AG04450 (cell line): ENCODE measurements around the gene RGS19. TPM values are rescaled to one million over a fixed set of nuclear protein-coding genes. Genes with fewer than 3 reads are reported as not detected.
"Not testable (repeated sequence)": the region's sequence is repeated elsewhere in the genome, so short reads cannot be mapped to it uniquely, and the experiment has no call there.

Experiments
- CTCF ChIA-PET: fragments of 300-600, 350-600 bp; formaldehyde crosslinking; extraction: SDS; loops from one replicate; lab custom pipeline; 2022; ENCODE audit warnings: antibody characterized with exemption, inconsistent platforms; lab: Charles Lee
- POLR2A ChIA-PET: fragments of 350-600 bp; formaldehyde crosslinking; extraction: SDS; loops from one replicate; lab custom pipeline; 2021; ENCODE audit warnings: antibody characterized with exemption, inconsistent platforms; lab: Yijun Ruan, JAX
- DNase-seq: peaks from one replicate; pipeline ENCODE4 v3.0.0-alpha.2; 2011; ENCODE audit warnings: low read depth, low spot score
- H3K27ac ChIP-seq: one replicate; pipeline ENCODE4 v1.5.1; 2012; ENCODE audit warnings: low read depth, low read length, control low read depth
- H3K27me3 ChIP-seq: one replicate; pipeline ENCODE4 v1.6.0; 2012; ENCODE audit warnings: low read length; ENCODE audit not compliant: control insufficient read depth, insufficient read depth
- H3K4me3 ChIP-seq: 2 replicates; pipeline ENCODE4 v1.5.1; 2011; ENCODE audit warnings: mild to moderate bottlenecking, low read depth, low read length, control low read depth
- H3K9me3 ChIP-seq: 2 replicates; pipeline ENCODE4 v1.5.1; 2012; ENCODE audit warnings: low read length; ENCODE audit not compliant: control insufficient read depth, insufficient read depth
- CTCF ChIP-seq: IDR thresholded peaks from 2 replicates; pipeline ENCODE4 v1.5.1; 2011; ENCODE audit warnings: low read depth, low read length, control low read depth, inconsistent platforms
- polyA plus RNA-seq: library from polyadenylated mRNA; depleted of rRNA; stranded (reverse); fragments of >200 nt; gene quantifications from 2 replicates; pipeline ENCODE4 v1.2.3, GENCODE V29; 2011

Gene RGS19
- polyA plus RNA-seq, 1 experiment: 7.5 TPM

- TF ChIP-seq CTCF: no peak
- H3K27ac ChIP-seq: no peak overlapping the region
- H3K4me3 ChIP-seq: no peak overlapping the region
- H3K27me3 ChIP-seq: peaks cover 23% of the 10 kb centered on the region
- CTCF ChIA-PET: interaction anchor here (0.5 to 3.7 kb wide), 3 partner anchors 81 to 852 kb away, joined by 3 to 31 read pairs (median 5); no protein-coding TSS in a partner anchor
- POLR2A ChIA-PET: interaction anchor here (0.6 kb wide), 1 partner anchor 36 kb away, joined by 3 read pairs; no protein-coding TSS in a partner anchor
- no peak for DNase-seq
- no peaks in the 10 kb centered on the region; the same call in 1 of the 2 replicates for H3K9me3 ChIP-seq
Measured at GRCh38 chr20:64119301-64119680, 40.0 kb upstream of the RGS19 start.

- POLR2A ChIA-PET, H3K9me3 ChIP-seq, DNase-seq, CTCF ChIA-PET, H3K27ac ChIP-seq, H3K4me3 ChIP-seq: not testable (repeated sequence)
- peaks cover 21% of the 10 kb centered on the region for H3K27me3 ChIP-seq
Measured at GRCh38 chr20:64117432-64117777, 38.1 kb upstream of the RGS19 start.

- POLR2A ChIA-PET: no interaction called here
- peaks cover 19% of the 10 kb centered on the region for H3K27me3 ChIP-seq
- no peak for DNase-seq
- CTCF ChIA-PET: interaction anchor here (0.6 kb wide), 1 partner anchor 14 kb away, joined by 3 read pairs; no protein-coding TSS in a partner anchor
- no peaks in the 10 kb centered on the region; the same call in 1 of the 2 replicates for H3K9me3 ChIP-seq
- no peak overlapping the region for H3K27ac ChIP-seq
- no peak overlapping the region for H3K4me3 ChIP-seq
- no peak for TF ChIP-seq CTCF
Measured at GRCh38 chr20:64116541-64117431, 37.5 kb upstream of the RGS19 start.

- Histone ChIP-seq H3K27me3 (peaks cover 13% of the 10 kb centered on the region), H3K4me3 (no peak overlapping the region), H3K27ac (no peak overlapping the region), H3K9me3 (no peaks in the 10 kb centered on the region; the same call in 1 of the 2 replicates)
- no peak for DNase-seq
- ChIA-PET CTCF (no interaction called here), POLR2A (no interaction called here)
- TF ChIP-seq CTCF: no peak
Measured at GRCh38 chr20:64116016-64116415, 36.7 kb upstream of the RGS19 start.

GRCh38 chr20:64115171-64115911 is 36.0 kb upstream of the RGS19 start:
- DNase-seq: no peak
- CTCF ChIA-PET: no interaction called here
- H3K9me3 ChIP-seq: no peaks in the 10 kb centered on the region; the same call in 1 of the 2 replicates
- no peak overlapping the region for H3K27ac ChIP-seq
- TF ChIP-seq CTCF: no peak
- POLR2A ChIA-PET: no interaction called here
- peaks cover 14% of the 10 kb centered on the region for H3K27me3 ChIP-seq
- H3K4me3 ChIP-seq: no peak overlapping the region
